HepG2 (cell line): ENCODE data around the gene LCE1B. TPM values are rescaled to one million over a fixed set of nuclear protein-coding genes. Genes with fewer than 3 reads are reported as not detected.

ENCODE experiments used
- ATAC-seq: fragments of 200-7000 bp; cut with Tn5 transposase; 3 replicates; pipeline ENCODE4 v1.9.1; 2020; ENCODE audit warnings: mild to moderate bottlenecking, moderate library complexity
- BruUV-seq: library from RNA; stranded (reverse); fragments of 400-500 nt; replicated peaks from 2 replicates; lab custom pipeline; 2021; lab: Mats Ljungman, UMichigan
- CTCF ChIA-PET: fragments of 300-600 bp; formaldehyde crosslinking; extraction: SDS; loops from one replicate; lab custom pipeline; 2021; ENCODE audit warnings: low total read pairs, inconsistent platforms, low intra/inter-chr PET ratio; lab: Yijun Ruan, JAX
- POLR2A ChIA-PET: fragments of 350-600 bp; sonication (Branson Sonifier 250); formaldehyde crosslinking; loops from one replicate; lab custom pipeline; 2020; ENCODE audit warnings: antibody characterized with exemption, inconsistent platforms; lab: Yijun Ruan, JAX
- DNase-seq: peaks from one replicate; pipeline ENCODE4 v3.0.0-alpha.2; 2015; ENCODE audit warnings: low spot score
- FAIRE-seq: peaks from 3 replicates; lab custom pipeline; 2011; peaks lifted over from hg19 to GRCh38; lab: Jason Lieb, UNC
- H2AFZ ChIP-seq: one replicate; pipeline ENCODE4 v1.6.1; 2011; ENCODE audit warnings: low read length, inconsistent platforms
- H3K27ac ChIP-seq: fragments of 300-600 bp; 3 replicates; pipeline ENCODE4 v1.8.0; 2011; ENCODE audit warnings: mixed run types, mild to moderate bottlenecking, mixed read lengths, low read length, inconsistent platforms; ENCODE audit not compliant: insufficient read depth; ENCODE audit errors: extremely low read length
- H3K27me3 ChIP-seq, 2 experiments: fragments of 200-600 bp in 1 of 2; 2 replicates in 1 of 2; 3 replicates in 1 of 2; pipeline versions ENCODE4 v1.6.0 to v1.8.0; 2011; ENCODE audit warnings: low read length in 2 of 2, mild to moderate bottlenecking in 2 of 2, moderate library complexity in 2 of 2, inconsistent platforms in 1 of 2; ENCODE audit not compliant: insufficient read depth in 2 of 2, control insufficient read depth in 1 of 2
- H3K36me3 ChIP-seq, 2 experiments: fragments of 200-600 bp in 1 of 2; replicated peaks in 1 of 2; 2 replicates in 1 of 2; 3 replicates in 1 of 2; pipeline versions ENCODE4 v1.5.1 to v1.8.0; 2011; ENCODE audit warnings: low read length in 2 of 2, inconsistent platforms in 1 of 2; ENCODE audit not compliant: insufficient read depth in 2 of 2, control insufficient read depth in 1 of 2
- H3K4me1 ChIP-seq: 2 replicates; pipeline ENCODE4 v1.5.1; 2012; ENCODE audit warnings: low read length, inconsistent platforms; ENCODE audit not compliant: insufficient read depth
- H3K4me2 ChIP-seq: 2 replicates; pipeline ENCODE4 v1.6.0; 2011; ENCODE audit warnings: low read depth, low read length, inconsistent platforms
- H3K4me3 ChIP-seq, 3 experiments: fragments of 200-600 bp in 1 of 3; sonication (generic), shearing (Covaris generic) in 1 of 3; replicated peaks in 1 of 3; 2 replicates each; pipeline ENCODE4 v1.5.1; 2011 to 2016; ENCODE audit warnings: low read length in 3 of 3, inconsistent platforms in 2 of 3, low read depth in 2 of 3, mild to moderate bottlenecking in 2 of 3, control low read depth in 1 of 3, mixed read lengths in 1 of 3; ENCODE audit not compliant: insufficient read depth in 1 of 3
- H3K79me2 ChIP-seq: one replicate; pipeline ENCODE4 v1.6.1; 2011; ENCODE audit warnings: low read length, inconsistent platforms; ENCODE audit not compliant: insufficient read depth
- H3K9ac ChIP-seq: 2 replicates; pipeline ENCODE4 v1.6.0; 2011; ENCODE audit warnings: mild to moderate bottlenecking, low read depth, low read length, inconsistent platforms; ENCODE audit not compliant: insufficient read depth
- H3K9me3 ChIP-seq: 2 replicates; pipeline ENCODE4 v1.5.1; 2012; ENCODE audit warnings: mild to moderate bottlenecking, low read length
- H4K20me1 ChIP-seq: 2 replicates; pipeline ENCODE4 v1.6.0; 2011; ENCODE audit warnings: inconsistent platforms, mild to moderate bottlenecking, low read length, moderate library complexity; ENCODE audit not compliant: insufficient read depth
- AKAP8 ChIP-seq: sonication (generic); formaldehyde crosslinking; IDR thresholded peaks from 2 replicates; pipeline ENCODE4 v1.5.1; 2020; ENCODE audit warnings: mild to moderate bottlenecking, missing genetic modification reagents
- CC2D1A ChIP-seq: sonication (generic); formaldehyde crosslinking; IDR thresholded peaks from 2 replicates; pipeline ENCODE4 v1.8.1; 2023; ENCODE audit warnings: mild to moderate bottlenecking, missing genetic modification reagents
- EEA1 ChIP-seq: sonication (generic); formaldehyde crosslinking; IDR thresholded peaks from 2 replicates; pipeline ENCODE4 v1.5.1; 2020; ENCODE audit warnings: mild to moderate bottlenecking, missing genetic modification reagents, borderline replicate concordance
- HOXA7 ChIP-seq: sonication (generic); formaldehyde crosslinking; IDR thresholded peaks from 2 replicates; pipeline ENCODE4 v1.8.1; 2022; ENCODE audit warnings: mild to moderate bottlenecking, missing genetic modification reagents, moderate library complexity
- IKZF4 ChIP-seq: sonication (generic); formaldehyde crosslinking; IDR thresholded peaks from 2 replicates; pipeline ENCODE4 v1.5.1; 2020; ENCODE audit warnings: borderline replicate concordance, mild to moderate bottlenecking, low read depth, missing genetic modification reagents; ENCODE audit errors: not compliant biosample characterization
- MTA3 ChIP-seq: sonication (generic); formaldehyde crosslinking; IDR thresholded peaks from 2 replicates; pipeline ENCODE4 v1.4.0; 2020; ENCODE audit warnings: missing genetic modification reagents
- NR2F2 ChIP-seq: IDR thresholded peaks from 2 replicates; pipeline ENCODE4 v1.6.1; 2012; ENCODE audit warnings: low read depth, inconsistent platforms, borderline replicate concordance
- PRPF4 ChIP-seq: fragments of 200-400 bp; formaldehyde crosslinking; IDR thresholded peaks from 2 replicates; pipeline ENCODE4 v1.6.1; 2016; ENCODE audit warnings: low read length, low read depth; ENCODE audit not compliant: poor library complexity, severe bottlenecking
- STAT6 ChIP-seq: sonication (generic); formaldehyde crosslinking; IDR thresholded peaks from 2 replicates; pipeline ENCODE4 v1.4.0; 2020; ENCODE audit warnings: missing genetic modification reagents, mild to moderate bottlenecking, borderline replicate concordance
- THAP11 ChIP-seq: IDR thresholded peaks from 2 replicates; pipeline ENCODE4 v1.6.1; 2016; ENCODE audit warnings: missing biosample characterization, missing genetic modification reagents
- TRAFD1 ChIP-seq: sonication (generic); formaldehyde crosslinking; IDR thresholded peaks from 2 replicates; pipeline ENCODE4 v1.5.1; 2020; ENCODE audit warnings: missing genetic modification reagents, mild to moderate bottlenecking, borderline replicate concordance
- whole genome bisulfite sequencing: methylation state at CpG from one replicate; pipeline ENCODE4 v1.1.6; 2017; ENCODE audit warnings: low lambda C conversion rate; 5-methylcytosine and 5-hydroxymethylcytosine counted together
- in situ Hi-C: cut with HindIII; loops from 2 replicates; pipeline ENCODE4 v1.10.0; 2017; ENCODE audit warnings: low pct_unique_long_range_greater_than_20kb; ENCODE audit not compliant: extremely low pct_ligation_motif_present
- intact Hi-C: fragments of 100-400 bp; cut with micrococcal nuclease; formaldehyde crosslinking; loops from one replicate; pipeline ENCODE4 v1.10.0; 2022; ENCODE audit not compliant: unreplicated experiment
- polyA plus RNA-seq, 8 experiments: library from polyadenylated mRNA; depleted of rRNA in 3 of 8; stranded (reverse) in 7 of 8; unstranded in 1 of 8; fragments of >200 nt; fragmentation: Illumina TruSeq in 4 of 8; extraction: Trizol in 4 of 8; gene quantifications; 2 replicates each; pipeline versions ENCODE4 v1.2.1 to v1.2.3, GENCODE V29; 2011 to 2016; ENCODE audit warnings: low read depth in 4 of 8, missing spikeins in 1 of 8, mixed read lengths in 1 of 8; ENCODE audit not compliant: insufficient read depth in 1 of 8
- total RNA-seq, 5 experiments: library from RNA; depleted of rRNA; stranded (reverse); fragments of >200 nt; fragmentation: Illumina TruSeq; extraction: Trizol; gene quantifications; 2 replicates each; pipeline ENCODE4 v1.2.3, GENCODE V29; 2016; ENCODE audit warnings: low read depth in 1 of 5
- TF ChIP-seq, protein P1 (sequence below): sonication (generic); formaldehyde crosslinking; IDR thresholded peaks from 2 replicates; pipeline ENCODE4 v1.4.0; 2020; ENCODE audit warnings: mild to moderate bottlenecking, missing genetic modification reagents
- TF ChIP-seq, protein P2 (sequence below): sonication (generic); formaldehyde crosslinking; IDR thresholded peaks from 2 replicates; pipeline ENCODE4 v1.4.0; 2020; ENCODE audit warnings: mild to moderate bottlenecking, missing genetic modification reagents

Gene LCE1B
- total and polyA plus RNA-seq, 2 of the 13 experiments (the other 11 are each of a cell fraction or from before 2014, with no cell fraction given), result not detected

GRCh38 chr1:152776361-152776760 is 35.4 kb upstream of the LCE1B start:
- Histone ChIP-seq H3K9ac (no peak overlapping the region), H4K20me1 (no peaks in the 10 kb centered on the region), H3K4me3 (no peak overlapping the region), H3K36me3 (no peaks in the 10 kb centered on the region), H3K27me3 (no peaks in the 10 kb centered on the region), H3K4me2 (no peak overlapping the region), H2AFZ (no peak overlapping the region), H3K4me1 (no peaks in the 10 kb centered on the region), H3K9me3 (no peaks in the 10 kb centered on the region), H3K27ac (no peak overlapping the region), H3K79me2 (no peaks in the 10 kb centered on the region)
- in situ Hi-C loops (no loop called here), intact Hi-C loops (no loop called here)
- DNase-seq, result no peak
- CTCF ChIA-PET, result no interaction called here
- POLR2A ChIA-PET, result no interaction called here
- no TSS peak for BruUV-seq
- no peak for ATAC-seq
- no peak for TF ChIP-seq EEA1
- TF ChIP-seq TRAFD1 (CRISPR knock-in tag), result no peak
- no peak for TF ChIP-seq AKAP8 (CRISPR knock-in tag)
- TF ChIP-seq, protein P1, sequence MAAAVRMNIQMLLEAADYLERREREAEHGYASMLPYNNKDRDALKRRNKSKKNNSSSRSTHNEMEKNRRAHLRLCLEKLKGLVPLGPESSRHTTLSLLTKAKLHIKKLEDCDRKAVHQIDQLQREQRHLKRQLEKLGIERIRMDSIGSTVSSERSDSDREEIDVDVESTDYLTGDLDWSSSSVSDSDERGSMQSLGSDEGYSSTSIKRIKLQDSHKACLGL (CRISPR knock-in tag), result no peak
- TF ChIP-seq MTA3 (CRISPR knock-in tag), result no peak
- TF ChIP-seq CC2D1A, result no peak
- TF ChIP-seq THAP11 (CRISPR knock-in tag), result no peak
- TF ChIP-seq STAT6 (CRISPR knock-in tag), result no peak
- TF ChIP-seq PRPF4, result no peak
- TF ChIP-seq, protein P2, sequence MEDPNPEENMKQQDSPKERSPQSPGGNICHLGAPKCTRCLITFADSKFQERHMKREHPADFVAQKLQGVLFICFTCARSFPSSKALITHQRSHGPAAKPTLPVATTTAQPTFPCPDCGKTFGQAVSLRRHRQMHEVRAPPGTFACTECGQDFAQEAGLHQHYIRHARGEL (CRISPR knock-in tag), result no peak
- no peak for TF ChIP-seq HOXA7
- no peak for TF ChIP-seq IKZF4 (CRISPR knock-in tag)
- no peak for TF ChIP-seq NR2F2
- no peak for FAIRE-seq
- WGBS, result 0% methylated on average over 2 of the region's 11 CpGs
